Type B pancreatic cell (in vitro differentiated cells): ENCODE results near the gene SYNJ2. TPM values are rescaled to one million over a fixed set of nuclear protein-coding genes. Genes with fewer than 3 reads are reported as not detected.

Experiments used
- DNase-seq: peaks from one replicate; pipeline ENCODE4 v3.0.0; 2021; ENCODE audit warnings: mixed read lengths; ENCODE audit not compliant: unreplicated experiment; ENCODE audit errors: extremely low spot score
- H3K27ac Mint-ChIP-seq: 2 replicates; pipeline ENCODE4 v1.8.0; 2021; ENCODE audit warnings: mild to moderate bottlenecking, mixed read lengths
- H3K27me3 Mint-ChIP-seq: 2 replicates; pipeline ENCODE4 v1.8.0; 2021; ENCODE audit warnings: mixed read lengths
- H3K36me3 Mint-ChIP-seq: 2 replicates; pipeline ENCODE4 v1.8.0; 2021; ENCODE audit warnings: mixed read lengths
- H3K4me1 Mint-ChIP-seq: one replicate; pipeline ENCODE4 v1.8.0; 2021; ENCODE audit warnings: mixed read lengths; ENCODE audit not compliant: unreplicated experiment
- H3K4me3 Mint-ChIP-seq: 2 replicates; pipeline ENCODE4 v1.8.0; 2021; ENCODE audit warnings: mild to moderate bottlenecking, mixed read lengths
- H3K9me3 Mint-ChIP-seq: 2 replicates; pipeline ENCODE4 v1.8.0; 2021; ENCODE audit warnings: mixed read lengths
- total RNA-seq: library from RNA; stranded (reverse); gene quantifications from 2 replicates; pipeline ENCODE4 v1.2.1, GENCODE V29; 2021; ENCODE audit warnings: low replicate concordance
- TF ChIP-seq, protein P1 (sequence below): fragments of 200-600 bp; sonication (generic); conservative IDR thresholded peaks from 2 replicates; pipeline ENCODE4 v1.5.0; 2021; ENCODE audit warnings: antibody characterized with exemption, mild to moderate bottlenecking

The SYNJ2 gene
- total RNA-seq, 1 donor from 2014 or later: 17.0 TPM

DNA sequence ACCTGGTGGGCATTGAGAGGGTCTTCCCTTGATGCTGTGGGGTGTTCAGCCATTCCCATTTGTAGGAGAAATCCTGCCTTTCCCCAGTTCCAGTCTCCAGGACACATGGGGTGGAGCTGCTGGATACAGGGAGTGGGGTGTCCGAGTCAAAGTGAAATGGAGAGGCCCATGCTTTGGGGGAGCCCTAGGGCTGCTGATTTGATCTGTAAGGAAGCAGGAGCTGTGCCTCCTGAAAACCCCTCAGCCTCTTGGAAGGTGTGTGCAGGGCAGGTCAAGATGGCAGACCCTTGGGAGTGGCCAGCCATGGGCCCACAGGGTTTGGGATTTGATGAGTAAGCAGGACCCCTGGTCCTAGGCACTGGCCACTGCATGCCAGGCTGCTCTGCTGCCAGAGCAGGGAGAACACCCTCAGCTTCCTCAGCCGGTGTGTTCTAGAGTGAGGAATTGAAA lies 104.4 kb downstream of the SYNJ2 start:
- Mint-ChIP-seq H3K9me3 (no peaks in the 10 kb centered on the region), H3K4me3 (no peak overlapping the region), H3K36me3 (peaks cover 17% of the 10 kb centered on the region), H3K27me3 (no peaks in the 10 kb centered on the region), H3K27ac (no peak overlapping the region), H3K4me1 (no peaks in the 10 kb centered on the region)
- peak; percentile 31 for DNase-seq
- TF ChIP-seq, protein P1, sequence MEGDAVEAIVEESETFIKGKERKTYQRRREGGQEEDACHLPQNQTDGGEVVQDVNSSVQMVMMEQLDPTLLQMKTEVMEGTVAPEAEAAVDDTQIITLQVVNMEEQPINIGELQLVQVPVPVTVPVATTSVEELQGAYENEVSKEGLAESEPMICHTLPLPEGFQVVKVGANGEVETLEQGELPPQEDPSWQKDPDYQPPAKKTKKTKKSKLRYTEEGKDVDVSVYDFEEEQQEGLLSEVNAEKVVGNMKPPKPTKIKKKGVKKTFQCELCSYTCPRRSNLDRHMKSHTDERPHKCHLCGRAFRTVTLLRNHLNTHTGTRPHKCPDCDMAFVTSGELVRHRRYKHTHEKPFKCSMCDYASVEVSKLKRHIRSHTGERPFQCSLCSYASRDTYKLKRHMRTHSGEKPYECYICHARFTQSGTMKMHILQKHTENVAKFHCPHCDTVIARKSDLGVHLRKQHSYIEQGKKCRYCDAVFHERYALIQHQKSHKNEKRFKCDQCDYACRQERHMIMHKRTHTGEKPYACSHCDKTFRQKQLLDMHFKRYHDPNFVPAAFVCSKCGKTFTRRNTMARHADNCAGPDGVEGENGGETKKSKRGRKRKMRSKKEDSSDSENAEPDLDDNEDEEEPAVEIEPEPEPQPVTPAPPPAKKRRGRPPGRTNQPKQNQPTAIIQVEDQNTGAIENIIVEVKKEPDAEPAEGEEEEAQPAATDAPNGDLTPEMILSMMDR: no peak

DNA sequence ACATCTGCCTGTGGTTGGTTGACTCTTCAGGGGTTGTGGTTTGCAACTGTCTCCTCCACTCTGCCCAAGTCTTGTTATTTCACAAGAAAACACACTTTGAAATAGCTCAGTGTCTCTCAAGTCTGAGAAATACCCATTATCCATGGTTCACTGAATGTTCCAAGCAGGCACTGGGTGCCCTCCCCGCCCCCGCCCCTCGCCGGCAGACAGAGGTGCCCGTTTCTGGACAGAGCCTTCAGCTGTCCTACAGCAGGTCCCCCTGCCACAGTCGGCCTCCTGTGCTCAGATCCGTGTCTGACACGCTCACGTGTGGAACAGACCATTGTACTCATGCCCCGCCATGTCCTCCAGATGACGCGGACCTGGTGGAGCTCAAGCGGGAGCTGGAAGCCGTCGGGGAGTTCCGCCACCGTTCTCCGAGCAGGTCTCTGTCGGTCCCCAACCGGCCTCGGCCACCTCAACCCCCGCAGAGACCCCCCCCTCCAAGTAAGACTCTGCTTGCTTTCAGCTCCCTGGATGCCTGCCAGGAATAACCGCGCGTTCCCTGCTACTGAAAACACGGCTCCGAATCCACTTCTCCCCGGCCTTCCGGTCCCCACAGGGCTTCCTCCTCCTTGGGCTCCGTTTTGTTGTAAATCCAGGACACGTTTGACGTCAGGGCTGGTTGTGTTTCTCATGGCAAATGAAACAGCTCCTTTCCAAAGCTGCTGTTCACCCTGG lies 105.0 kb downstream of the SYNJ2 start:
- Mint-ChIP-seq H3K9me3 (no peaks in the 10 kb centered on the region), H3K36me3 (peaks cover 17% of the 10 kb centered on the region), H3K27ac (no peak overlapping the region), H3K4me1 (no peaks in the 10 kb centered on the region), H3K27me3 (no peaks in the 10 kb centered on the region), H3K4me3 (no peak overlapping the region)
- DNase-seq: peak; percentile 49
- TF ChIP-seq, protein P1: no peak

DNA sequence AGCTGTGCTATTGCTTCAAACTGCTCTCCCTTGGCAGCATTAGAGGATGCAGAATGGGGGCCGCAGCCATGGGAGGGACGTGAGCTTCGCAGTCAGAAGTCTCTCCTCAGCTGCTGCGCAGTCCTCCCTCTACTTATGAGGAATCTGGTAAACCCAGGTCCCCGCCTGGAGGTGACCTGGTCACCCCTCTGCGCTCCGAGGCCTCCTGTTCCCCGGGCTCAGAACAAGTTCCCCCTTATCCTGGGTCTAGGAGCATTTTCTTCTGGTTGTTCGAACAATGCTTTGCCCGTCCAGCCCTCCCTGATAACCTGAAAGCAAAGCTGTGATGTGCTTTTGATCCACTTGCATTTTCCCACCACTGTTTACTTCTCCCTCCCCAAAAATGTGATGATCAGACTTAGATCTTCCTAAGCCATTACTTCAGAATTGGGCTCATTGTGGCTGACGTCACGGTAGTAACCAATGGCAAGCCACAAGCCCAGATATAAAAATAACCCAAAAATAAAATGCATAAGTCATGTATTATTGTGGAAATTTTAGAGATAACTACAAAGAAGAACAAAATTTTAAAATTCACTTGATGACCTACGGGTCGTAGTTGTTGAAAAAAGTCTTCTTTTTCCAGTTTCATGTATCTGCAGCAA lies 105.7 kb downstream of the SYNJ2 start:
- TF ChIP-seq, protein P1: no peak
- no peaks in the 10 kb centered on the region for H3K4me1 Mint-ChIP-seq
- no peak overlapping the region for H3K4me3 Mint-ChIP-seq
- peak; percentile 42 for DNase-seq
- H3K27ac Mint-ChIP-seq: no peak overlapping the region
- peaks cover 17% of the 10 kb centered on the region for H3K36me3 Mint-ChIP-seq
- no peaks in the 10 kb centered on the region for H3K27me3 Mint-ChIP-seq
- no peaks in the 10 kb centered on the region for H3K9me3 Mint-ChIP-seq

DNA sequence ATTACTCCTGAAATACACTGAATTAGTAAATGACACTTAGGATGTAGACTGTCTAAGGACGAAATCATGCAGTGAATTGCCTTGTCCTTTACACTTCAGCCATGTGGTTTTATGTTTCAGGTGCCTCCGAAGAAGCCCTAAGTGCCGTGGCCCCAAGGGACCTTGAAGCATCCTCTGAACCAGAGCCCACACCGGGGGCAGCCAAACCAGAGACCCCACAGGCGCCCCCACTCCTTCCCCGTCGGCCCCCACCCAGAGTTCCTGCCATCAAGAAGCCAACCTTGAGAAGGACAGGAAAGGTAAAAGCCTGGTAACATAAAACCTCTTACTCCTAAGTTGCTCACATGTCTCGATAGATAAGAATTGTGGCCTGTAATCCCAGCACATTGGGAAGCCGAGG lies 111.1 kb downstream of the SYNJ2 start:
- Mint-ChIP-seq H3K27ac (no peak overlapping the region), H3K36me3 (peaks cover 38% of the 10 kb centered on the region), H3K4me1 (no peaks in the 10 kb centered on the region), H3K27me3 (no peaks in the 10 kb centered on the region), H3K9me3 (no peaks in the 10 kb centered on the region), H3K4me3 (no peak overlapping the region)
- DNase-seq: no peak
- TF ChIP-seq, protein P1: no peak

DNA sequence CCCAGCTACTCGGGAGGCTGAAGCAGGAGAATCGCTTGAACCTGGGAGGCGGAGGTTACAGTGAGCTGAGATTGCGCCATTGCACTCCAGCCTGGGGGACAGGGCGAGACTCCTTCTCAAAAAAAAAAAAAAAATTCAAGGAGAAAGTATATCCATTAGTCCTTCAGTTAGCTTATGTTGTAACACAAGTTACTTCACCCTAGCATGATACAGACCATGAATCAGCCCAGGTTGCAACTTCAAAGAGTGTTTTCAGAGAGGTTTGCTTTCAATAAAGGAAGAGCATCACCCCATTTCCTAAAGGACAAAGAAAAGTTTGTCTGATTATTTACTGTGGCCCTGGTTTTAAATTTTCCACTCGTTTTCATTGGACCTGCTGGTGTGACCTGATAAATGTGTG lies 113.4 kb downstream of the SYNJ2 start:
- TF ChIP-seq, protein P1: no peak
- no peaks in the 10 kb centered on the region for H3K27me3 Mint-ChIP-seq
- H3K9me3 Mint-ChIP-seq: no peaks in the 10 kb centered on the region
- no peaks in the 10 kb centered on the region for H3K4me1 Mint-ChIP-seq
- H3K36me3 Mint-ChIP-seq: peaks cover 25% of the 10 kb centered on the region
- DNase-seq: no peak
- no peak overlapping the region for H3K27ac Mint-ChIP-seq
- H3K4me3 Mint-ChIP-seq: no peak overlapping the region
